Testis (tissue), 2 donors: Measurements from ENCODE around the gene TRIM71.

Experiments
- POLR2A ChIP-seq: fragments of 450-650 bp; IDR thresholded peaks from one replicate; pipeline ENCODE4 v1.6.1; 2017; ENCODE audit warnings: antibody characterized with exemption, mild to moderate bottlenecking, moderate library complexity
- TF ChIP-seq, protein P1 (sequence below), 3 experiments: fragments of 450-650 bp in 2 of 3; fragments of 200-600 bp in 1 of 3; sonication (generic) in 1 of 3; IDR thresholded peaks; one replicate each; pipeline ENCODE4 v1.5.1; 2016 to 2019; ENCODE audit warnings: antibody characterized with exemption in 3 of 3, mild to moderate bottlenecking in 2 of 3, moderate library complexity in 1 of 3

DNA sequence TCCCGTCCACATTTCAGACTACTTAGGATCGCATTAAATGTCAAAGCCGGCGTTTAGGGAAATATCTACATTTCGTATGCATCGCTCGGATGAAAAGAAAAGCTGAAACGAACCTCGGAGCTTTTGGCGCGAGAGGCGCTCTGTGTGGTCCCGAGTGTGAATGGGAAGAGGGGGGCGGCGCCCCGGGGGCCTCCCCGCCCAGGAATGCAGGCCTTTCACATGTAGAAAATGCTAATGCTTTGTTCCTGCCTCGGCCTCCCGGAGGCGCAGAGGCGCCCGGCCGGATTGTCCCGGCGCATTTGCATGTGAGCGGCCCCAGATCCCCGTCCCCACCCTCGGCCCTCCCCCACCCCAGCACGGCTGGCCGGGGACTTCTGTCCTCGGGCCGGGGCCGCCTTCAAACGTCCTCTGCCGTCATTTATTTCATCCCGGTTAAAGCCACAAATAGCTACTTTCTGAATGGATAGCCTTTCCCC, 37.0 kb upstream of the TRIM71 start:
- TF ChIP-seq, protein P1, sequence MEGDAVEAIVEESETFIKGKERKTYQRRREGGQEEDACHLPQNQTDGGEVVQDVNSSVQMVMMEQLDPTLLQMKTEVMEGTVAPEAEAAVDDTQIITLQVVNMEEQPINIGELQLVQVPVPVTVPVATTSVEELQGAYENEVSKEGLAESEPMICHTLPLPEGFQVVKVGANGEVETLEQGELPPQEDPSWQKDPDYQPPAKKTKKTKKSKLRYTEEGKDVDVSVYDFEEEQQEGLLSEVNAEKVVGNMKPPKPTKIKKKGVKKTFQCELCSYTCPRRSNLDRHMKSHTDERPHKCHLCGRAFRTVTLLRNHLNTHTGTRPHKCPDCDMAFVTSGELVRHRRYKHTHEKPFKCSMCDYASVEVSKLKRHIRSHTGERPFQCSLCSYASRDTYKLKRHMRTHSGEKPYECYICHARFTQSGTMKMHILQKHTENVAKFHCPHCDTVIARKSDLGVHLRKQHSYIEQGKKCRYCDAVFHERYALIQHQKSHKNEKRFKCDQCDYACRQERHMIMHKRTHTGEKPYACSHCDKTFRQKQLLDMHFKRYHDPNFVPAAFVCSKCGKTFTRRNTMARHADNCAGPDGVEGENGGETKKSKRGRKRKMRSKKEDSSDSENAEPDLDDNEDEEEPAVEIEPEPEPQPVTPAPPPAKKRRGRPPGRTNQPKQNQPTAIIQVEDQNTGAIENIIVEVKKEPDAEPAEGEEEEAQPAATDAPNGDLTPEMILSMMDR (IDR thresholded peaks at IDR 0.05): no peak
- TF ChIP-seq POLR2A: no peak
